22Rv1 (cell line): ENCODE data around the gene BPGM.

Experiments used
- H3K27ac ChIP-seq: fragments of 450-650 bp; 2 replicates; pipeline ENCODE4 v1.5.1; 2017
- CTCF ChIP-seq: fragments of 450-650 bp; IDR thresholded peaks from 2 replicates; pipeline ENCODE4 v1.5.1; 2017; ENCODE audit warnings: mild to moderate bottlenecking
- ZFX ChIP-seq: fragments of 450-650 bp; IDR thresholded peaks from 2 replicates; pipeline ENCODE4 v1.6.1; 2017; ENCODE audit warnings: antibody characterized with exemption, borderline replicate concordance

The BPGM gene

GRCh38 chr7:134667899-134668298, 21.2 kb downstream of the BPGM start:
- TF ChIP-seq ZFX (no peak), CTCF (no peak)
- H3K27ac ChIP-seq: no peak overlapping the region

- no peak for TF ChIP-seq ZFX
- H3K27ac ChIP-seq: no peak overlapping the region
These were observed 22.7 kb downstream of the BPGM start for GRCh38 chr7:134669388-134669787.

- H3K27ac ChIP-seq: no peak overlapping the region
- TF ChIP-seq ZFX (no peak), CTCF (no peak)
These were observed 23.3 kb downstream of the BPGM start for GRCh38 chr7:134669845-134670373.

GRCh38 chr7:134671609-134672008, 25.0 kb downstream of the BPGM start:
- TF ChIP-seq CTCF (no peak), ZFX (no peak)

GRCh38 chr7:134674424-134674823, 27.8 kb downstream of the BPGM start:
- H3K27ac ChIP-seq: no peak overlapping the region
- TF ChIP-seq ZFX: no peak
- TF ChIP-seq CTCF: no peak

More at GRCh38 chr7:134671609-134672008, 25.0 kb downstream of the BPGM start:
- no peak overlapping the region for H3K27ac ChIP-seq

GRCh38 chr7:134676743-134677142, 30.1 kb downstream of the BPGM start:
- TF ChIP-seq CTCF (no peak), ZFX (no peak)
- no peak overlapping the region for H3K27ac ChIP-seq

GRCh38 chr7:134678115-134678514, 31.5 kb downstream of the BPGM start:
- no peak overlapping the region for H3K27ac ChIP-seq
- TF ChIP-seq CTCF: no peak
- TF ChIP-seq ZFX: no peak

GRCh38 chr7:134679006-134679405, 32.4 kb downstream of the BPGM start:
- no peak overlapping the region for H3K27ac ChIP-seq
- TF ChIP-seq ZFX: no peak
- no peak for TF ChIP-seq CTCF
